Measurements from ENCODE around the gene ARFIP1.

ARFIP1 gene

DNA sequence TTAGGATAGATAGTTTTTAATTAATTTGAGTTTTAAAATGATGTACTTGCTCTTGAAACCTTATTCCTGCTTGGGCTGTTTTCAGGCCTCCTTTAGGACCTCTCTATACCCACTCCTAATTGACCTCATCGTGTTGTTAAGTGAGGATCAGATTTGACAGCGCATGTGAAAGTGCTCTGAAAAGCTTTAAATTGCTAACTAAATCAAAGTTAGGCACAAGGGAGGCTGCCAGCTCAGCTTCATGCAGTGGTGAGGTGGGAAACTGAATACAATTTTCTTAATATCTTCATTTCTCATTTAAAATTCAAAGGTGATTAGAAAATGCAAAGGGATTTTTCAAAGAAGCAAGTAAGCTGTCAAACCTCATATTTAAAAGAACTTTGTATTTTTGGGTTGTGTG lies 176.4 kb downstream of the ARFIP1 start:
- intact Hi-C loops (cut with DNase I), result no loop called here
- no peak for DNase-seq

DNA sequence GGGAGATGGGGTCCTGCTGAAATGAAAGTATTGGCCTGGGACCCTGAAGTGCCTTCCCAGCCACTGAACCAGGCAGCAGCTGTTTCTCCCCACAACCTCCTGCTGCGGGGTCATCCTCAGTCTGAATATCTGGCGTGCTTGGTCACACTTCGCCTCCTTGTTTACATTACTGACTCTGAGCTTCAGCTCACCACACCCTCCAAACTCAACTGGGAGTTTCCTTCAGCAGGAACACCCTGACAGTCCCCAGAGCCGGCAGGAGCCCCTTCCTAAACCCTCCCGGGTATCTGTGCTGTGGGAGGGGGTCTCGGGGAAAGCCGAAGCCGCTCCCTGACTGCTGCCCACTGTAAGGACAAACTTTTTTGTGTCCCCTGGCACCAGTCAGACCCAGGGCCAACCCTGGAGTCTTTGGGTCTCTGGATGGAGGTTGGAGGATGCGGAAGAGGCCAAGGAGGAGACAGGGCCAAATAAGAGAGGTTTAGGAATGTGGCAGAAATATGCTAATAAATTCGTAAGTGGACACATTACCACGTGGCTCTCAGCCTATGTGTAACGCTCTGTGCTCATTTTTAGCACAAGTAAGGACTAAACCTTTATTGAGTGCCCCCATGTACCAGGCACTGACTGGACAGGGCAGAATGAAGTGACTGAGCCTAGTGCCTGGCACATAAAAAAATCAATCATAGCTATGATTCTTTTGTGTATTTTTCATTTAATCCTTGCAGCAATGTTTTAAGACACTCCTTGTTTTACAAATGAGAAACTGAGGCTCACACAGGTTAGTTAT lies 177.1 kb downstream of the ARFIP1 start:
- DNase-seq, result no peak

DNA sequence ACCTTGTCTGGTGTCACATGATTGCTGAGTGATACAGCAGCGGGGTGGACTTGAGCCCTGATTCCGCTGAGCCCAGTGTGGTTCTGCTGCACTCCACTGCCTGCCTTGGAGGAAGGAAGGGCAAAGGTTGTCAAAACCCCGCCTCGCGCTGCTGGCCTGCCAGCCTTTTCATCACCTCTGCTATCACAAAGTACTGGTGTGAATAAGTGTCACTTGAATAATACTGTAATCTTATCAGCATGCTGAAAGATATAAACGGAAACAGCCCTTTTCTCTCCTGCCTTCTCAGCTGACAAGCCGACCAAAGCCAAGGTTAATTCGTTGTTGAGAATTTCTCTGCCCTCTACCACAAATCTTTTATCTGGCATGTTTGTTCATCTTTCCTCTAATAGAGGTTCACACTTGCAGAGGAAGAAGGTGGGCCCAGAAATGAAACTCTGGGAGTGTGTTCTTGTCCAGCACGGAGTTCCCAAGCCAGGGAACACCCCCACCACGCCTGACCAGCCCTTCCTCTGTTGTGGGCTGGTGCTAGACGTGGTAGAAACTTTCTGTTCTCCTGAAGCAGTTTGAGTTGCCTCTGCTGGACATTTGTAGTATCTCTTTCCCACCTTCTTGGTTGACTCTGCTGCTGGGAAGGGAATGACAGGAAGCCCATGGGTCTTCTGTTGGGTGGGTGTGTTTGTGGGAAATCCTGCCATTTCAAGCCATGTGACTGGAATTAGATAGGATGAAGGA lies 177.8 kb downstream of the ARFIP1 start:
- DNase-seq, result no peak
- intact Hi-C loops (cut with DNase I), result no loop called here

More for the DNA sequence above, 177.1 kb downstream of the ARFIP1 start:
- intact Hi-C loops (cut with DNase I), result no loop called here

DNA sequence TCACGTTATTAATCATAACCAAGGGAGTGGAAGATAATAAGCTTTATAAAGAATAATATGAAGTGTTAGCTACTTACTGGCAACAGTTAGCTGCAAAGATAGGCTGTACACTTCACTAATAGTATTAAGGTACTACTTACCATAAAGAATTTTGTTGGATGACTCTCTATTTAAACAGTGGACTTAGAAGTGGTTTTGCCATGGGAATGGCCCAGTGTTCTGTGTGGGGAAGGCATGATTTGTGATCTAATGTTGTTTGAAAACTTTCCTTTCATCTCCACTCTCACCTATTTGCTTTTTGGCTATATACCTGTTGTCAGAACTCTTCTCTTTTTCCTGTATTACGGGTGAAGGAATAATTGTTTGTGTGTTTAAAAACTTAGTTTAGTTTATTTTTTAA lies 179.3 kb downstream of the ARFIP1 start:
- DNase-seq, result no peak
- intact Hi-C loops (cut with DNase I), result no loop called here

DNA sequence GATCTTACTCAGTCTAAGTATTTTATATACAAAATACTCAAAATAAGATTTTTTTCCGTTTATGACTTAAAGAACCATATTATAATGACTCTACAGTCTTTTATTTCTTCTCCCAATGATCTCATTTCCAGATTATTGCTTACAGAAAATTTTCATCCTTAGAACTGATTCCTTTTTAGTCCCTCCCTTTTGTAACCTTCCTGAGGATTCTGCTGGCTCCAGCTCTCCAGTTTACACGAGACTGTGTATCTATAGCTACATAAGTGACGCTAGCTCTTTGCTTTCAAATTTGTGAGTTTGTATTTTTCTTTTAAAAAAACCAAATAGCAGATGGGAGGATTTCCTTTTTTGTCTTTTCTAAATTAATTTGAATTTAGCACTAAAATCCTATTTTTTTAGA lies 180.3 kb downstream of the ARFIP1 start:
- DNase-seq, result no peak
- intact Hi-C loops (cut with DNase I), result no loop called here

DNA sequence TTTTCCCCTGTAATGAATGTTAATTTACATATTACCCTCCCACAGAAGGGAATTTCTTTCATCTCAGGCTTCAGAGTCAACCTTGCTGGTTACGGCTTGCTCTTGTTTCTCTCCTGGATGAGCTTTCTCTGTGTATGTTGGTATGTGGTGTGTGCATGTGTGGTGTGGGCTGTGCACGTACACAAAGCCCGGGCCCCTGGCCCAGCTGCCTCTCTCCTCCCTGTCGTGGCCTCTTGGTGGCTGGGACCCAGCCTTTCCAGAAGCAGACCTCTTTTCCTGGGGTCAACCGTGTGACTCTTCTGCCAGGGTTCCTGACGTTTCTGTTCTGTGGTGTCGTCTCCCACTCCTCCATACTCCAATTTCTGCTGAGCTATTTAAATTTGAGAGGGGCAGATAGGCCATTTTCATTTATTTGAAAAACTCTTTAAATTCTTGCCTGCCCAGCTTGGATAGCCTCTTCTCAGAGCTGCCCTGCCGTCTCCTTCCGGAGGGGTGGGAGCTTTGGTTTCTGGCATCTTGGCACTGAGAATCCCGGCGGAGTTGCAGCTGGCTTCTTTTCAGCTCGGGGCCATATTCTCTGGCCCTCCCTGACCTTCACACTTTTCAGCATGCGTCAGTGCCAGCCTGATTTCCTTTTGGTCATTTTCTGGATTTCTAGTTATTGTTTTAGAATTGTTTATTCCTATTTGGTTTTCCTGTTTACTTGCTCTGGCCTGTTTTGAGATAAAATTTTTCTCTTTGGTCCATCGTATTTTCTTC lies 181.4 kb downstream of the ARFIP1 start:
- intact Hi-C loops (cut with DNase I), result no loop called here
- no peak for DNase-seq

DNA sequence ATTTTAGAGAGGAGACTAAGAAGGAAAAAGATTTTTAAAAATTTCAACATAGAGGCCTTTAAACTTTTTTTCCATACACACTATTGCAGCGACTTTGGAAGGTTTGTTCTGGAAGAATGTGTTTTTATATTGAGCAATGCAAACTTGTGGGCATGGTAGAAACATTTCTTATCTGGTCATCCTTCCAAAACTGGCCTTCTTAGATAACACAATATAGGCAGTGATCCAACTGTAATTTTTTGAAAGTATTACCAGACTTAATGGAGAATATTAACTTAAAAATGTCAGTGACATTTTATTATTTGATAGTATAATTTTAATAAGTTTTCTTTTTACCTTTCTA lies 182.0 kb downstream of the ARFIP1 start:
- intact Hi-C loops (cut with DNase I), result no loop called here
- no peak for DNase-seq

Data from posterior cingulate gyrus (tissue), 11 donors.